ENCODE measurements around the gene NFIC. TPM values are rescaled to one million over a fixed set of nuclear protein-coding genes. Genes with fewer than 3 reads are reported as not detected.
A peak's percentile ranks its signal among the peaks of the same experiment; 100 is the strongest.

The NFIC gene
- total RNA-seq, 1 experiment from 2014 or later = 56.3 TPM

DNA sequence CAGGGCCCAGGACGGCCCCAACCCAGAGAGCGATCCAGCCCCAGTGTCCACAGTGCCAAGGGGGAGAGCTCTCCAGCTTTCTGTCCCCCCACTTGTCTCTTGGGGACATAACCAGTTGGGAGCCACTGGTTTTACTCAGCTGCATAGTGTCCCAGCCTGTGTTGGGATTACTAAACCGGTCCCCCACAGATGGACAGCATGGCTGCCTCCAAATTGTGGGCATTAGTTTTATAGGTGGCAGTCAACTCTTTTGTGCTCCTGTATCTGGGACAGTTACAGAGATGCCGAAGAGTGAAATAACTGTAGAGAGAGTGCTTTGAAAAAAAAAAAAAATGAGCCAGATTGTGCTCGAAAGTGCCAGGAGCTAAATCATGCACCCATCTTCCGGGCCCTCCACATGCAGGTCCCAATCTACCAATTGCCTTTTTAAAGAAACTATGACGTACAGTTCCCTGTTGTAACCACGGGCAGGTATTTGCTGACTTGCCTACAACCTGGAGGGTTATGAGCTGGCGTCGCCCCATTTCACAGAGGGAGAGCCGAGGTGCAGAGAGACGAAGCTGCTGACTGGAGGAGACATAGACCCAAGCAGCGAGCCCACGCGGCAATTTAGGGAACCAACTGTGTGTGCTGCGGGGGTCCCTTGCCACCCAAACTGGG lies 2.4 kb upstream of the NFIC start:
- Mint-ChIP-seq H3K27ac (ENCODE audit: unreplicated experiment) (no peak overlapping the region), H3K27me3 (ENCODE audit: unreplicated experiment) (no peaks in the 10 kb centered on the region), H3K4me1 (ENCODE audit: low read depth, unreplicated experiment) (peaks cover 24% of the 10 kb centered on the region), H3K4me3 (ENCODE audit: low read depth, unreplicated experiment) (no peak overlapping the region), H3K9me3 (ENCODE audit: low read depth, unreplicated experiment) (no peaks in the 10 kb centered on the region), H3K36me3 (ENCODE audit: insufficient read depth, unreplicated experiment) (peaks cover 36% of the 10 kb centered on the region)
- CTCF ChIA-PET = interaction anchor here (0.6 kb wide), 1 partner anchor 121 kb away, joined by 5 read pairs; no protein-coding TSS in a partner anchor
- no peak for DNase-seq
- intact Hi-C loops (cut with micrococcal nuclease; ENCODE audit: unreplicated experiment) = no loop called here
- no TSS peak for BruUV-seq (replicated peaks)
- TF ChIP-seq, protein P1, sequence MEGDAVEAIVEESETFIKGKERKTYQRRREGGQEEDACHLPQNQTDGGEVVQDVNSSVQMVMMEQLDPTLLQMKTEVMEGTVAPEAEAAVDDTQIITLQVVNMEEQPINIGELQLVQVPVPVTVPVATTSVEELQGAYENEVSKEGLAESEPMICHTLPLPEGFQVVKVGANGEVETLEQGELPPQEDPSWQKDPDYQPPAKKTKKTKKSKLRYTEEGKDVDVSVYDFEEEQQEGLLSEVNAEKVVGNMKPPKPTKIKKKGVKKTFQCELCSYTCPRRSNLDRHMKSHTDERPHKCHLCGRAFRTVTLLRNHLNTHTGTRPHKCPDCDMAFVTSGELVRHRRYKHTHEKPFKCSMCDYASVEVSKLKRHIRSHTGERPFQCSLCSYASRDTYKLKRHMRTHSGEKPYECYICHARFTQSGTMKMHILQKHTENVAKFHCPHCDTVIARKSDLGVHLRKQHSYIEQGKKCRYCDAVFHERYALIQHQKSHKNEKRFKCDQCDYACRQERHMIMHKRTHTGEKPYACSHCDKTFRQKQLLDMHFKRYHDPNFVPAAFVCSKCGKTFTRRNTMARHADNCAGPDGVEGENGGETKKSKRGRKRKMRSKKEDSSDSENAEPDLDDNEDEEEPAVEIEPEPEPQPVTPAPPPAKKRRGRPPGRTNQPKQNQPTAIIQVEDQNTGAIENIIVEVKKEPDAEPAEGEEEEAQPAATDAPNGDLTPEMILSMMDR (IDR thresholded peaks at IDR 0.05; ENCODE audit: unreplicated experiment) = no peak

DNA sequence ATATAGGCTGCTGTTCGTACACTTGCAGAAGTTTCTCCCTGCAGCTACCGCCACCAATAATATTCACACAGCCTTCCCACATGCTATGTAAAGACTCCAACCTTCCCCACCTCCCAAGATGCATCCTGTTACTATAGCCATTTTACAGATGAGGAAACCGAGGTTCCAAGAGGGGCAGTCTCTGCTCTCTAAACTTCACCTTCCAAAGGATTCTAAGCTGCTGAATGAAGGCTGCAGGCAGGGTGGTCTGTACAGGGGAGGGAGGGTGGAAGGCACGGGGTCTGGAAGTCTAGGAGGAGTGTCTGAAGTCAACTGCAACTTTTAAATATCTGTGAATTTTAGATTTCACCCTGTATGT lies 1.9 kb upstream of the NFIC start:
- TF ChIP-seq, protein P1 (IDR thresholded peaks at IDR 0.05; ENCODE audit: unreplicated experiment) = no peak
- CTCF ChIA-PET = interaction anchor here (0.6 kb wide), 1 partner anchor 121 kb away, joined by 5 read pairs; no protein-coding TSS in a partner anchor
- intact Hi-C loops (cut with micrococcal nuclease; ENCODE audit: unreplicated experiment) = no loop called here
- BruUV-seq (replicated peaks) = no TSS peak
- Mint-ChIP-seq H3K4me1 (ENCODE audit: low read depth, unreplicated experiment) (peaks cover 29% of the 10 kb centered on the region), H3K4me3 (ENCODE audit: low read depth, unreplicated experiment) (no peak overlapping the region), H3K27me3 (ENCODE audit: unreplicated experiment) (no peaks in the 10 kb centered on the region), H3K9me3 (ENCODE audit: low read depth, unreplicated experiment) (no peaks in the 10 kb centered on the region), H3K36me3 (ENCODE audit: insufficient read depth, unreplicated experiment) (peaks cover 35% of the 10 kb centered on the region), H3K27ac (ENCODE audit: unreplicated experiment) (no peak overlapping the region)
- no peak for DNase-seq

DNA sequence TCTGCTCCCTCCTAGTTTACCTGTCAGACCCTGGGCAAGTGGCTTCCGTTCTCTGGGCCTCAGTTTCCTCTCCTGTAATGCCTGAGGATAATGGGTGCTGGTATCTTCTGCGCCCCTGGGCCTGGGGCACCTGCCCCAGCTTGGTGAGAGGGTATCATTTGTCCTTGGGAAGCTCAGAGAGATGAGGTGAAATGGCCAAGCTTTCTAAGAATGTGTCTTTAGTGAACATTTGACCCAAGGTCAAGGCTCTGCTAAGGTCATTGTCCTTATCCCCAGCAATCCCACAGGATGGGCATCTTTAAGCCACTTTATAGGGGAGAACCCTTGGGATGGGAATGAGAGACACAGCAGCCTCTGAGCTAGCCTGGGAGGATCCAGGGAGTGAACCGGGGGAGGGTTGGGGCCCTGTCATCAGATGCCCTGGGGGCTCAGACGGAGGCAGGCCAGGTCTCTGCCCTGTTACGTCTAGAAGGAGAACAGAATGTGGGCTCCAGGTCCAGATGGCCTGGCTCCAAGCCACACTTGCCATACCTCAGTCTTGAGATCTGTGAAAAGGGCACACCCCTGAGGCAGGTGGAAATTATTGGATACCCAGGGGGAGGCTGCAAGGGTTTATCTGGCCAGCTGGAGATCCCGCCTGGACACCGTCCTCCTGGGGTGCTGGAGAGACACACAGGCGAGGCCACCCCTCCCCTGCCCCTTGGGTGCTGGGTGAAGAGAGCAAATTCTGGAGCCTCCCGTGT lies 1.1 kb upstream of the NFIC start:
- intact Hi-C loops (cut with micrococcal nuclease; ENCODE audit: unreplicated experiment) = no loop called here
- H3K27me3 Mint-ChIP-seq (ENCODE audit: unreplicated experiment) = no peaks in the 10 kb centered on the region
- CTCF ChIA-PET = interaction anchor here (0.6 to 0.8 kb wide), 2 partner anchors 64 to 133 kb away, joined by 3 to 7 read pairs; no protein-coding TSS in a partner anchor
- BruUV-seq (replicated peaks) = no TSS peak
- peak overlapping the region; percentile 86 for H3K27ac Mint-ChIP-seq (ENCODE audit: unreplicated experiment)
- H3K36me3 Mint-ChIP-seq (ENCODE audit: insufficient read depth, unreplicated experiment) = peaks cover 39% of the 10 kb centered on the region
- peak overlapping the region; percentile 14 for H3K4me3 Mint-ChIP-seq (ENCODE audit: low read depth, unreplicated experiment)
- peaks cover 30% of the 10 kb centered on the region for H3K4me1 Mint-ChIP-seq (ENCODE audit: low read depth, unreplicated experiment)
- DNase-seq = no peak
- TF ChIP-seq, protein P1 (IDR thresholded peaks at IDR 0.05; ENCODE audit: unreplicated experiment) = no peak
- H3K9me3 Mint-ChIP-seq (ENCODE audit: low read depth, unreplicated experiment) = no peaks in the 10 kb centered on the region

DNA sequence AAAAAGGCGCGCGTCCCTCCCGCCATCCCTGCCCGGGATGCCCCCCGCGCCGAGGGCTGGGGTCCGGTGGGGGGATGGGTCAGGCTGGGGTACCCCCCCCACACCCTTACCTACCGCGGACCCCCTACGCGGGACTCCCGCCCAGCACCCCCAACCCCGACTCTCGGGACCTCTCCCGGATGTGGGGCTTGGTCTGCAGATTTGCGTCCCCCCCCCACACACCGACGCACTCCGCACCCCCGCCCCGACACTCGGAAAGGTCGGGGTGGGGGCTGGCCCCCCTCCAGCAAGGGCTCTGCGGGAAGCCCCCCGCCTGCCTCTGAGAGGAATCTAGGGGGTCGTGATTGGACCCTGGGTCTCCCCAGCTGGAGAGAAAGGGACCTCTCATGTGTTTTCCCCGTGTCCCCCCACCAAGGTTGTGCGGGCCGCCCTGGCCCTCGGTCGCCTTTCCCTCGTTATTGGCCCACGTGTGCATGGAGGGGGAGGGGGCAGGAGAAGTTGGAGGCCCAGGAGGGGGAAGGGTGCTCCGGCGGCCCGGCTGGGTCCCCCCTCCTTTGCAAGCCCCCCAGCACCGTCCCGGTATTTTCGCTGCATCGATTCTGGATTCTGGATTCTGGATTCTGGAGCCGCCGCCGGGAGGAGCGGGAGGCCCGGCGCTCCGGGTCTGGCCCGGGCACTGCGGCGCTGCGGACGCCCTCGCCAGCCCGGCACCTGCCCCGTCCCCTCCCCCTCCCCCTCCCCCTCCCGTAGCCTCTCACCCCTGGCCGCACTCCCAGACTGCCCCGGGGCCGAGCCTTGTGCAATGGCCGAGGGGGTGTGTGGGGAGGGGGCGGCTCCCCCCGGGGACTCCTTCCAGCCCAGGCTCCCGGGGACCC lies 607 bp downstream of the NFIC start:
- H3K27me3 Mint-ChIP-seq (ENCODE audit: unreplicated experiment) = no peaks in the 10 kb centered on the region
- peak; percentile 26 for DNase-seq
- TF ChIP-seq, protein P1 (IDR thresholded peaks at IDR 0.05; ENCODE audit: unreplicated experiment) = no peak
- CTCF ChIA-PET = no interaction called here
- peak overlapping the region; percentile 14 for H3K4me3 Mint-ChIP-seq (ENCODE audit: low read depth, unreplicated experiment)
- intact Hi-C loops (cut with micrococcal nuclease; ENCODE audit: unreplicated experiment) = no loop called here
- H3K4me1 Mint-ChIP-seq (ENCODE audit: low read depth, unreplicated experiment) = peaks cover 24% of the 10 kb centered on the region
- no TSS peak for BruUV-seq (replicated peaks)
- no peak overlapping the region for H3K27ac Mint-ChIP-seq (ENCODE audit: unreplicated experiment)
- no peaks in the 10 kb centered on the region for H3K9me3 Mint-ChIP-seq (ENCODE audit: low read depth, unreplicated experiment)
- H3K36me3 Mint-ChIP-seq (ENCODE audit: insufficient read depth, unreplicated experiment) = peaks cover 33% of the 10 kb centered on the region

Data from Calu3 (cell line).